Measurements from ENCODE around the gene LEFTY2.
"Not testable (repeated sequence)": the region's sequence is repeated elsewhere in the genome, so short reads cannot be mapped to it uniquely, and the experiment has no call there.

LEFTY2 gene

DNA sequence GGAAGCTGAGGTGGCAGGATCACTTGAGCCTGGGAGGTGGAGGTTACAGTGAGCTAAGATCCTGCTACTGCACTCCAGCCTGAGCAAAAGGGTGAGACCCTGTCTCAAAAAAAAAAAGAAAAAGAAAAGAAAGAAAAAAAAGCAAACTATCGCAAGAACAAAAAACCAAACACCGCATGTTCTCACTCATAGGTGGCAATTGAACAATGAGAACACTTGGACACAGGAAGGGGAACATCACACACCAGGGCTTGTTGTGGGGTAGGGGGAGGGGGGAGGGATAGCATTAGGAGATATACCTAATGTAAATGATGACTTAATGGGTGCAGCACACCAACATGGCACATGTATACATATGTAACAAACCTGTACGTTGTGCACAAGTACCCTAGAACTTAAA lies 11.6 kb downstream of the LEFTY2 start:
- DNase-seq (ENCODE audit: low read depth), result not testable (repeated sequence)

- DNase-seq (ENCODE audit: low read depth), result no peak
These were observed 12.5 kb downstream of the LEFTY2 start for GRCh38 chr1:225928186-225929175.

GRCh38 chr1:225926551-225927113 lies 14.4 kb downstream of the LEFTY2 start:
- no peak for DNase-seq (ENCODE audit: low read depth)

DNA sequence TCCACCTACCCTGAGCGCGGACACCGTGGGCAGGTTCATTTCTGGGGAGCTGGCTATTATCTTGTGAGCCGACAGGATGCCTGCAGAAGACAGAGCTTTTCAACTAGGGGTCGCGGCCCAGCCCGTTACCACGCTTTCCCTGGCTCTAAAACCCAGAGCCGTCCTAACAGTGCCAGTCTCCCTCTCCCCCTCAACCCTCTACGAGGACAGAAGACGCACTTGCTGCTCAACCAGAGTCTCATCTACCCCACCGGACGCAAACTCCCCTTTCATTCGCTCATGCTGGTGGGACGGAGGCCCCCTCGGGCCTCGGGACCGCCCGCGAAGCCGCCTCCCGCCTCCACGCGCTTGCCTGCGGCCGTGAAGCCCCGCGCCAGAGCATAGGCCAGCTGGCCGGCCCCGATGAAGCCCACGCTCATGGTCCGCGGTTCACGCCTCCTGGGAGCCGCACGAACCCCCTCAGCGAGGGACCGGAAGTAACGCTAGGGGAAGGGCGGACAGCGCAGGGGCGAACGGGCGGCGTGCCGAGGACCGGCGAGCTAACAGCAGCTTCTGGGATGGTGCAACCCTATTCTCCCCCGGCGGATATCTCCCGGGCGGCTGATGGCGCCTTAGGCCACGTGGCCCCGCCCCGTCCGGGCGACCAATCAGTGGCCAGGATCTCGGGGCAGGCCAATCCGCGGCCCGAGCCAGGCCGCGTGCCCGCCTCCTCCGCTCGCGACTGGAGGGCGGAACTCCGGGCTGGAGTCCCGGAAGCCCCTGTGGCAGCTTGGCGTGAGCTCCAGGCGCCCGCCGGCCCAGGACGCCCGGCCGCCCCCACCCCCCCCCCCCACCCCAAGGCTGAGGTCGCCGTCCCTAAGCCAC lies 17.1 kb downstream of the LEFTY2 start, which contains the start of gene PYCR2:
TSS of gene PYCR2 (minus strand) at position 559 of the 864 bp plus-strand sequence. CDS start at position 419, 140 bp downstream.
- DNase-seq (ENCODE audit: low read depth), result peak; percentile 72

GRCh38 chr1:225923381-225923691 lies 17.7 kb downstream of the LEFTY2 start:
- DNase-seq (ENCODE audit: low read depth), result no peak

DNA sequence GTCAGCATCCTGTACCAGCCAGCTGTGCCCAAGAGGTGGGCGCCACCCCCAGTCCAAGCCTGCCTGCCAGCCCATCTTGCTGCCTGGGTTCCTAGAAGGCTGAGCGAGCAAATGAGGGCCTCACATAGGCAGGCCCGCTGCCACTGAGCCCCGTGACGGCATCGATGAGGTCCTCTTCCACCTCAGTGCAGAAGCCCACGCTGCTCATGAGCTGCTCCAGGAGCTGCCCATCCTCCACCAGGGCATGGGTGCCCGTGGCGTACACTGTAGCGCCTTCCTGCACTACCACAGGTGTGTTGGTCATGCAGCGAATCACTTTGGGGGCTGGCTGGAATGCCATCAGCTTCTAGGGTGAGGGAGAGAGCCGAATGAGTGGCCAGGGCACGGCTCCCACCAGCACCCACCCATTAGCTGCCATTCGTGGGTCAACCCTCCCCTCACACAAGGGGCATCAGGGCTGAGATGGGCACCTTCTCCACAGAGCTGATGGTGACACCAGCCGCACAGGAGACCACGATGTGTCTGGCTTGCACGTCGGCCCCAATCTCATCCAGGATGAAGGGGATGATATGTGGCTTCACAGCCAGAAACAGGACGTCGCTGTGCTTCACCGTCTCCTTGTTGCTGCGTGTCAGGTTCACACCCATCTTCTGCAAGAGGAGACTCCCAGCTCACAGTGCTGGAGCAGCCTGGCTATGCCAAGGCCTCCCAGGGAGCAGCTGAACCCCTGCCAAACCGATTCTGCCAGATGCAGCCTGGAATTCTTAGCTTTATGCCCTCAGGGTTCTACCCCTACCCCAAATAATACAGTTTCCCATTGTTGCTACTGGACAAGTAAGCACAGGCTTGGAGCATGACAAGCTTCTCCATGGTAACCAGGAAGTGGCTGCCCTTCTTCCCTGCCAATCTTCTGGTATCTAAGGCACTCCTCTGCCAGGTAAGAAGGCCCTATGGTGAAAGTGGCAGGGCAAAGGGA lies 19.0 kb downstream of the LEFTY2 start:
- DNase-seq (ENCODE audit: low read depth), result no peak

- DNase-seq (ENCODE audit: low read depth), result no peak
These were observed 21.1 kb downstream of the LEFTY2 start for GRCh38 chr1:225919906-225920305.

- no peak for DNase-seq (ENCODE audit: low read depth)
These were observed 22.7 kb downstream of the LEFTY2 start for GRCh38 chr1:225918280-225918679.

DNA sequence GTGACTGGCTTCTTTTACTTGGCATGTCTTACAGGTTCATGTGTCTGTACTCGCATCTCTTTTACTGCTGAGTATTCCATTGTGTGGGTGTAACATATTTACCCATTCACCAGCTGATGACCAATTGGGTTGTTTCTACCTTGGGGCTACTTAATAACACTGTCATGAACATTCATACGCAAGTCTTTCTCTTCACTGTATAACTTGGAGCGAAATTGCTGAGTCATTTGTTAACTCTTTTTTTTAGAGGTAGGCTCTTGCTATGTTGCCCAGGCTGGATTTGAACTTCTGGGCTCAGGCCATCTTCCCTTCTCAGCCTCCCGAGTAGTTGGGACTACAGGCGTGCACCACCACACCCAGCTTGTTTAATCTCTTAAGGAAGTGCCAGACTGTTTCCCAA lies 23.5 kb downstream of the LEFTY2 start:
- DNase-seq (ENCODE audit: low read depth), result no peak

GRCh38 chr1:225917101-225917500 lies 23.9 kb downstream of the LEFTY2 start:
- no peak for DNase-seq (ENCODE audit: low read depth)

DNA sequence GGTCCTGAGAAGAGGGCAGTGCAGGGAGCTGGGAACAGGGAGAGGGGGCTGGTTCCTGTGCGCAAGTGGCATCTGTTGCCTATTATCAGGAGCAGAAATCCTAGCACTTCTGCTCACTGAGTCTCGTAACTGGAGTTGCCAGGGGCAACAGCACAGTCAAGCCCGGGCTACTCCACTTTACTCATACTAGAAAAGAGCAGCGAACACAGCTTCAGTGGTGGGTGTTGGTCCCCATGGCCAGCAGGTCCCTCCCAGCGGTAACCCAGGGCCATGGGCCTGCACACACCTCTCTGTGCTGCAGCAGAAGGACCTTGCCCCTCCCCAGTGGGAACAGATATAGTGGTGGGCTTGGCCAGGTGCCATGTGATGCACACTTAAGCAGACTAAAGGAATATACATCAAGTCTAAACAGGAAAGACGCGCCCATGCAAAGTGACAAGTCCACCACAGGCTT lies 25.5 kb downstream of the LEFTY2 start:
- no peak for DNase-seq (ENCODE audit: low read depth)

GRCh38 chr1:225914947-225915346 lies 26.1 kb downstream of the LEFTY2 start:
- DNase-seq (ENCODE audit: low read depth), result no peak

GRCh38 chr1:225914391-225914790 lies 26.6 kb downstream of the LEFTY2 start:
- DNase-seq (ENCODE audit: low read depth), result no peak

- no peak for DNase-seq (ENCODE audit: low read depth)
These were observed 29.6 kb downstream of the LEFTY2 start for GRCh38 chr1:225911191-225912130.

- DNase-seq (ENCODE audit: low read depth), result no peak
These were observed 31.5 kb downstream of the LEFTY2 start for GRCh38 chr1:225909477-225909876.

DNA sequence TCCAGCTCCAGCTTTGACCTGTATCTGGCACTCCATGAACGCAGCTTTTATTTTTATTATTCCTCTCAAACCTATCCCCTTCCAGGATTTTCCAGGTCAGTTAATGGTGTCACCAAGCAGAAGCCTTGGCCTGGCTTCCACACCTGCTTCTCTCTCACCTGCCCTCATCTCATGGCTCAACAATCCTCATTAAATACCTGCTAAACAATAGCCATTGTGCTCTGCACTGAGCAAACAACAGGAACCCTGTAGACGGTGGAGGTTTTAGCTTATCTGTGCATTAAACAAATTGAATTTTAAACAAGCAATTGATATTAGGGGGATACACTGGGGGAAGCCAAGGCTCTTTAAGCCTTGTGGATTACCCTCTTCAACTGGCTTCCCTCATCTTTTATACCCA lies 32.2 kb downstream of the LEFTY2 start:
- DNase-seq (ENCODE audit: low read depth), result no peak

DNA sequence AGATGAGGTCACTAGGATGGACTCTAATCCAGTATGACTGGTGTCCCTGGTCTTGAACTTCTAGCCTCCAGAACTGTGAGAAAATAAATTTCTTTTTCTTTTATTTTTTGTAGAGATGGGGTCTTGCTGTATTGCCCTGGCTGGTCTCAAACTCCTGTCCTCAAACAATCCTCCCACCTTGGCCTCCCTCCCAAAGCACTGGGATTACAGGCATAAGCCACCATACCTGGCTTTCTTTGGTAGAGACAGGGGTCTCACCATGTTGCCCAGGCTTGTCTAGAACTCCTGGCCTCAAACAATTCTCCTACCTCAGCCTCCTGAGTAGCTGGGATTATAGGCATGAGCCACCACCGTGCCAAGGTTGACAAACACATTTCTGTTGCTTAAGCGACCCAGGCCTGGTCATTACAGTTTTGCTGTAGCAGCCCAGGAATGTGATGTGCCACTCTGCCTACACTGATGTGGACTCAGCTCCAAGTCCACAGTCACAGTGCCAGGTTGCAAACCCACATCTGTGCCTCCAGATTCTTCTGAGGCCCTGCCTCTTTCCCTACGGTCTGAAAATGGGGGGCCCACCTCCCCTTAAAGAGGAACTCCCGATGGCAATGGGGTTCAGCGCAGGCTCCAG lies 32.9 kb downstream of the LEFTY2 start:
- DNase-seq (ENCODE audit: low read depth), result no peak

DNA sequence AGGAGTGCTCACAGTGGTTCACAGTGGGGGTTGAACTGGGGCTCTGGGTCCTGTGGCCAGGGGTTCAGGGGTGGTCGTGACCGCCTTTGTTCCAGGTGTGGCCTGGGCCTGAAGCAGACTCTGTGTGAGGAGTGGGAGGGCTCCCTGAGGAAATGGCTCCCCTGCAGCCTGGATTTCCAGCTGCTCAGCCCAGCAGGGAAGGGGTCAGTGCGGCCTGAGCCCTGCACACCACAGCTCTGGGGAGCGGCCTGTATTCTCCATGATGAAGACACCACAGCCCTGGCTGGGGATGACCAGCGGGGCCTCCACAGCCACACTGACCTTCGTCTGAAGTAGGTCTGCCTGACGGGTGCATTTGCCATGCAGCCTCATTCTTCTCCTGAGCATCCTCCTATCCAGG lies 33.7 kb downstream of the LEFTY2 start:
- no peak for DNase-seq (ENCODE audit: low read depth)

GRCh38 chr1:225906467-225906866 lies 34.6 kb downstream of the LEFTY2 start:
- DNase-seq (ENCODE audit: low read depth), result no peak

GRCh38 chr1:225903623-225904022 lies 37.4 kb downstream of the LEFTY2 start:
- DNase-seq (ENCODE audit: low read depth), result no peak

All from non-pigmented ciliary epithelial cell (primary cell).